Hypothalamus (tissue), 51 donors: ENCODE data around the gene ZNF536.
"Not testable (repeated sequence)": the region's sequence is repeated elsewhere in the genome, so short reads cannot be mapped to it uniquely, and the experiment has no call there.

ENCODE experiments used
- DNase-seq, 51 donors: peaks; one replicate each; lab custom pipeline; 2025; lab: John Stamatoyannopoulos, UW

The ZNF536 gene

GRCh38 chr19:30386551-30387143 lies 14.5 kb downstream of the ZNF536 start:
- no peak for DNase-seq

- DNase-seq: no peak
Observed at GRCh38 chr19:30387311-30388115, 15.3 kb downstream of the ZNF536 start.

DNA sequence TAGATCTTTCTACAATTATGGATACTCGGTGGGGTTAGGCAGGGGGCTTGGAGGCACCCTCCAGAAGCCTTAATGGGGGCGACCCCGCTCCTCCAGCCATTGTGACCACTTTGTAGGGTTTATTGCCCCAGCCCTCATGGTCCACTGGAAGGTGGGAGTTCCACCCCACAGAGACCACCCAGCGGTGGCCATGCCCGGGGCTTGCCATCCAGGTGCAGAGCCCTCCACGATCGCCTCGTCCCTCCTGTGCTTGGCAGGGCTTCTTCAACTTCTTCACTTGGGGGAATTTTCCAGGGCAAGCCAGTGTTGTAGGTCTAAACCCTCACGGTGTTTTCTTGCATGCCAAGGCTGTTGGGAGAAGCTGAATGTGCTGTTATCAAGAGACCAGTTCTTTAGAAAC lies 16.1 kb downstream of the ZNF536 start:
- DNase-seq: no peak

DNA sequence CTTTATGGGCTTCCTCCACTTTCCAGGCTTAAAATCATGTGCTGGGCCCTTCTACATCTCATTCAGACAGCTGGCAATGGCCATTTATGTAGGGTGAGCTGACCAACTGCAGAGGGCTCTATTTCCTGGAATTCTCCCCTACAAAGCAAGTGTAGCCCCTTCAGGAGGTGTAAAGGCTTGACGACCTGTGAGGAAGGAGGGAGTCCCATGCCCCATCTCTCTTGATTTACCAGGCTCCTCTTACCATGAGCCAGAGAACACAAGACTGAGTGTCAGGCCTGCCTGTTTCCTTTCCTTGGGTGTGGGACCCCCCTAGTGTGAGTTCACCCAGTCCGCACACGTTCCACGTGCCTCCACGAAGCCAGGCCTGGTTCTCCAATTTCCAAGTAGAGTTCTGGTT lies 16.6 kb downstream of the ZNF536 start:
- DNase-seq: no peak

GRCh38 chr19:30390356-30390988 lies 18.3 kb downstream of the ZNF536 start:
- DNase-seq: peak in 1 of 51 donors; percentile 9

DNA sequence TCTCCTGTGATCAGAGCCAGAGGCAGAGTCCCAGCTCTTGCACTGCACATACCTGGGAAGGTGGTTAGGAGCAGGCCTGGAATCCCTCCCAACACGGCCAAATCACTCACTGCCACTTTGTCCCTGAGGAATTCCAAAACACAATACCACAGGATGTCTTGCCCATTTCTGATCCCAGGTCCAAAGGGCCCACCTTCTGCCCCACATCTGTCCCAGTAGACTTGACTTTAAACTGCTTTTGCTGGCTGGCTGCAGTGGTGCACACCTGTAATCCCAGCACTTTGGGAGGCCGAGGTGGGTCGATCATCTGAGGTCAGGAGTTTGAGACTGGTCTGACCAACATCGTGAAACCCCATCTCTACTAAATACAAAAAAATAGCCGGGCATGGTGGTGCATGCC lies 18.9 kb downstream of the ZNF536 start:
- no peak for DNase-seq

GRCh38 chr19:30391554-30392551 lies 19.7 kb downstream of the ZNF536 start:
- no peak for DNase-seq

GRCh38 chr19:30393046-30393445 lies 20.9 kb downstream of the ZNF536 start:
- no peak for DNase-seq

GRCh38 chr19:30393729-30394480 lies 21.7 kb downstream of the ZNF536 start:
- no peak for DNase-seq

DNA sequence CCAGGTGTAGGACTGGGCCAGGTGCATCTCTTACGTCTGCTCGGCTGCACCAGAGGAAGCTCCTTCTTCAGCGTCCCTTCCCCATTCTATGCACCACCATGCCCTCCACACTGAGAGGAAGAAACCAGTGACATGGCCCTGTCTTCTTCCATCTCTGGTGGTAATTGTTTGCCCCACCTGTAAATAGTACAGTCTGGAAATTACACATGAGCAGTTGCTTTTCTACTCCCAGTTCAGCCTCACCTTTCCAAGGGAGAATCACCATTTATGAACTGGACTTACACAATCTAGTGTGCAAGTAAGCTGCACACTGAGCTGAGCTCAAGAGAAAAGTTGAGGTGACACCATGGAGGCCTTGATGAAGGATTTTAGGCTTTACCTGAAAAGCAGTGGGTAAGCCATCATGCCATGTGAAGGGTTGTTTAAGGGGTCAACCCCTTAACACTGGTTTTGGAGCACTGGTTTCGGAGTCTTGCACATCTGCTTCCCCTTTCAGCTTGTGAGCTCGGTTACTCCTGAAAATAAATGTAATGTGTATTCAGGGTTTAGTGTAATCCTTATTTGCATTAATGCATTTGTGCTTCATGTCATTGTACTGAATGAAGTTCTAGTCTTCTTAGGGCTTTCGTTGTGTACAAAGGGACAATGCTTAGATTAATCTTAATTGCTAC lies 22.4 kb downstream of the ZNF536 start:
- no peak for DNase-seq

- DNase-seq: no peak
Observed at GRCh38 chr19:30395283-30395682, 23.1 kb downstream of the ZNF536 start.

DNA sequence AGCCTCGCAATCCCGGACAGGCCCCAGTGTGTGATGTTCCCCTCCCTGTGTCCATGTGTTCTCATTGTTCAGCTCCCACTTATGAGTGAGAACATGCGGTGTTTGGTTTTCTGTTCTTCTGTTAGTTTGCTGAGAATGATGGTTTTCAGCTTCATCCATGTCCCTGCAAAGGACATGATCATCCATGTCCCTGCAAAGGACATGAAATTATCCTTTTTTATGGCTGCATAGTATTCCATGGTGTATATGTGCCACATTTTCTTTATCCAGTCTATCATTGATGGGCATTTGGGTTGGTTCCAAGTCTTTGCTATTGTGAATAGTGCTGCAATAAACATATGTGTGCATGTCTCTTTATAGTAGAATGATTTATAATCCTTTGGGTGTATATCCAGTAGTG lies 26.4 kb downstream of the ZNF536 start:
- DNase-seq: not testable (repeated sequence)

- DNase-seq: no peak
Observed at GRCh38 chr19:30401956-30402355, 29.8 kb downstream of the ZNF536 start.

- peak in 4 of 51 donors; percentile 6 to 56 (median 18) for DNase-seq
Observed at GRCh38 chr19:30402436-30403202, 30.4 kb downstream of the ZNF536 start.

DNA sequence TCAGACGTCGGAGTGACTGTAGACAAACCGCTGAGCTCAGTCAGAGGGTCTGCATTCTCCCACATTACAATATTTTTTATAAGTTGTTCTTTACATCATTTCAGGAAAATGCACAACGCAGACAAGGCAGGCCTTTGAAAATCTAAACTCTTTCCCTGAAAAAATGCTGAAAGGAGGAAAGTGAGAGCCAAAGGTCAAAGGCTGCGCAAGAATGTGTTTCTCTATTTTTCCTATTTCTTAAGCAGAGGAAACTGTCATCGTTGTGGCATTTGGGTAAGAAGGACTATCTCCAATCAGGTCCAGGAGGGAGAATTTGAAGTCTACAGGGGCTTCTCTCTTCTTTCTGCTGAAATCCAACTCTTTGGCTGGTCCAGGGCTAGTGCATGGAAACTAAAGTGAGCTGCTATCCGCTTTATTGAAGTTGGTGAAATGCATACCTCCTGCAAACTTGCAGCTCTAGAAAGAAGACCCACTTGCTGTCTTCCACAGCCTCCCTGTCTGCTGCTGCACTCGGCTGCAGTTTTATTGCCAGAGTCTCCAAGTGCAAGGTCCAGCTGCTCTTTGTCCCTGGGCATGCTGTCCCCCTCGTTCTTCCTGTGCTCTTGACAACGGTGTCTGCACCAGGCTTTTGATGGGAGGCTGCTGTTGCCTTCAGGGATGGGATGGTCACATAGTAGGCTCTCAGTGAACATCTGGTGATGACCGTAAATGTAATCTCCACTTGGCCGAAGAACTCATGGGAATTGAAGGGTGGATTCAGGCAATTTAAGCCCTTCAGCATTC lies 31.2 kb downstream of the ZNF536 start:
- DNase-seq: no peak

- peak in 31 of 51 donors; percentile 7 to 73 (median 45) for DNase-seq
Observed at GRCh38 chr19:30406220-30407067, 34.3 kb downstream of the ZNF536 start.
